NCI-H1436 (cell line): Measurements from ENCODE around the gene CBX2.

ENCODE experiments used
- DNase-seq: peaks from one replicate; lab custom pipeline; 2025; lab: John Stamatoyannopoulos, UW

Gene CBX2

DNA sequence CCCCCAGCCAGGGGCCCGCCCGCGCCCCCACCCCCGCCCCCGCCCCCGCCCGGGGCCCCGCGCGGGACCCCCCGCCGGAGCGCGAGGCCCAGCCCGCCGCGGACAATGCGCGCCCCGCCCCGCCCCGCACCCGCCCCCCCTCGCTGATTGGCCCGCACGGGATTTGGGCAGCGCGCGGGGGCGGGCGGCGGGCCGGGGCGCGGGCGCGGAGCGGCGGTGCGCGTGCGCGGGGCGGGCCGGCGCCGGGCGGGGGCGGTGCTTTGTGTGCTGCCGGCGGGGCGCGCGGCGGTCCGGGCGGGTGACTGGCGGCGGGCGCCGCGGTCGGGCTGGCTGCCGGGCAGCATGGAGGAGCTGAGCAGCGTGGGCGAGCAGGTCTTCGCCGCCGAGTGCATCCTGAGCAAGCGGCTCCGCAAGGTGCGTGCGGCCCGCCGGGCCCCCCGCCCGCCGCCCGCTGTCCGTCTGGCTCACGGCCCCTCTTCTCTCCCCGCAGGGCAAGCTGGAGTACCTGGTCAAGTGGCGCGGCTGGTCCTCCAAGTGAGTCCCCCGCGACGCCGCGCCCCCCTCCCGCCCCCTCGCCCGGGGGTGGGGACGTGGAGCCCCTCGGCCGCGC lies at the start of gene CBX2:
Gene CBX2 (plus strand): TSS at position 255 of the 610 bp plus-strand sequence. CDS start 88 bp downstream, at position 343.
- peak; percentile 84 for DNase-seq

DNA sequence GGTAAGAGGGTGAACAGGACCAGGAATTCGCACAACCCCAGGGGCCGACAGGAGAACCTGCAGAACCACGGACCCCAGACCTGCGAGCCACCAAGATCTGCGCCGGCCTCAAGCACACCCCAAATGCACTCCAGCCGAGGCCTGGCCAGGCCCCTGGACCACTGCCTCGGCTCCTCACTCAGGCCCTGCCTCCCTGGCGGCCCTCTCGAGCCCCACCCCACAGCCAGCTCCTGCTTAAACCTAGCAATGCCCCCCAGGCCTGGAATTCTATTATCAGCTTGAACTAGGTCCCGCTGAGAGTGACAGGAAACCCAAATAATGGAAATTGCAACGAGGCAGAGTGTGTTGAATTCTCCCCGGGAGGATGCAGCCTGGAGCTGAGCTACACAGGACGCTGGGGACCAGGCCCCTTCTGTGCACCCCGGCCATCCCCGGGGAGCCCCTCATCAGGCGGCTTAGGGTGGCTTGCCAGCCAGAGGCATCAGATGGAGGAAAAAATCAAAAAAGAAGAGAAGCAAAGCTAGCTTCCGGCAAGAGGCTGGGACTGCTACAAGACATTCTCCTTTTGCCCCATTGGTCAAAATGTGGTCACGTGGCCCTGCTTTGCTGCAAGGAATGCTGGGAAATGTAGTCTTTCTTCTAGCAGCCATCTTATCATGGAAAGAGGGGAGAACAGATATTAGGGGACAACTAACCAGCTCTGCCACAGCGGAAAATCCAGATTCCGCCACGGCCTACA lies 49.6 kb upstream of the CBX2 start:
- peak; percentile 88 for DNase-seq

DNA sequence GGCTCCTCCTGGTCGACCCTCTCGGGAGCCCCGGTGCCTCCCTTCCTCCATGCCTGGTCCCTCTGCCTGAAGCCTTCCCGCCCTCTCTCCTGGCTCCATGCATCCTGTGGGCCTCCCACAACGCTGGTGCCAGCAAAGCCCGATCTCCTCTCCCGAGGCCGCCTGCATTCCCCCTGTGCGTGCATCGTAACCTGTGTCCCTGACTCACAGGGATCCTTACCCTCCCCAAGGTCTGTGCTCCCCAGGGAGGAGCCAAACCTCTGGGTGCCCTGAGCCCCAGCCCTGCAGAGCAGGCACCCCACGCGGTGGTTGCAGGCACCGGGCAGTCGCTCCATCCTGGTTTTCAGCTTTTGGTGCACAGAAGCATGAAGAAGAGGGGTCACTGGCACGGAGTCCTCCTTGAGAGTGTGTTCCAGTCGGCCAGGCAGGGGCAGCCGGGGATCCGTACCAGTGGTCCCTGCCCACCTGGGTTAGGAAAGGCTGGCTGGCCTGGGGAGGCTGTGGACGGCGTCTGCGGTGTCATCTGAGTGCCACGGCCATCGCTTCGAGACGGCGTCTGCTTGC lies 49.0 kb upstream of the CBX2 start:
- DNase-seq = no peak

DNA sequence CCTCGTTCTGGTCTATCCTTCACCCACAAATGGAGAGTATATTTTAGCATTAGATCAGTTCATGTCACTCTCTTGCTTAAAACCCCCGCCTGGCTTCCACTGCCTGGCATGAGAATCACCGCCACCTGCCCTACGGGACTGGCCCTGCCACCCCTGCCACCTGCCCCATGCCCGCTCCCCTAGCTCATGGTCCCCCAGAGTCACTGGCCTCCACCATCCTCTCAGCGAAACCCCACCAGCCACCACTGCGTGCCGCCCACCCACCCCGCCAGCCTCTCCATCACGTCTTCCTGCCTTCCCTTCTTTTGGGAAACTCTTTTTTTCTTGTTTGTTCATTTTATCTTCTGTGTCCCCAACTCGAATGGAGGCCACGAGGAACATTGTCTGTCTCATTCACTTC lies 48.2 kb upstream of the CBX2 start:
- DNase-seq = no peak

DNA sequence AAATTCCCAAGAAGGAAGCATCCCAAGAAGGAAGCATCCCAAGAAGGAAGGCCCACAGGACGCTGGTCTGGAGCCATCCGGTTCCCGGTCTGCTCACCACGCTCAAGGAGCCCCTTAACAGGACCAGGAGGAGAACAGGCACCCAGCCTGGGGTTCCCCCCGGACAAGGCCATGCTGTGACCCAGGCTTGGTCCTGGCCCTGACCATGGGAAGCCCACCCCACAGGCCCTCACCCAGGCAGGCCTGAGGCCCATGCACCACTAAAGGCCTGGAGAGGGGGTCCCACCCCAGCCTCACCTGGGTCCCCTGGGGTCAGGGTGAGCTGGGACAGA lies 47.5 kb upstream of the CBX2 start:
- DNase-seq = no peak

DNA sequence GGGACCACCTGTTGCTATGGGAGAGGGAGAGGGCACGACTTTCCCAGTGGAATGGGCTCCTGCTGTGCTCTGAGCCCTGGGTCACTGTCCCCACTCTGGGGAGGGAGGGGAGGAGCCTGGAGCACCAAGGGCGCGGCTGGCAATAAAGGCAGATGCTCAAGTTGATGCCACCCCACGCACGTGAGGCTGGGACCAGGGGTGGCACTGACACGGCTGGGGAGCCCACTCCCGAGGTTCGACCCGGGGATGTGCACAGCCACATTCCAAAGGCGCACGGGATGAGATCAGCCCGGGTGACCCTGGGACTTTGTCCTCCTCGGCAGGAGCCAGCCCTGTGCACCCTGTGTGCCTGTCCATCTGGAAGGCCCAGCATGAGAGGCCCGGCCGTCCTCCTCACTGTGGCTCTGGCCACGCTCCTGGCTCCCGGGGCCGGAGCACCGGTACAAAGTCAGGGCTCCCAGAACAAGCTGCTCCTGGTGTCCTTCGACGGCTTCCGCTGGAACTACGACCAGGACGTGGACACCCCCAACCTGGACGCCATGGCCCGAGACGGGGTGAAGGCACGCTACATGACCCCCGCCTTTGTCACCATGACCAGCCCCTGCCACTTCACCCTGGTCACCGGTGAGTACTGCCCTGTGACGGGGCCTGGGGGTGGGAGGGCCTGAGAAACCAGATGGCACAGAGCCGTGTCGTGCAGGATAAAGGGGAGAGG lies 47.0 kb upstream of the CBX2 start, which contains the start of gene ENPP7:
Gene ENPP7 (plus strand): TSS at position 175 of the 715 bp plus-strand sequence. CDS start 197 bp downstream, at position 372.
- no peak for DNase-seq

DNA sequence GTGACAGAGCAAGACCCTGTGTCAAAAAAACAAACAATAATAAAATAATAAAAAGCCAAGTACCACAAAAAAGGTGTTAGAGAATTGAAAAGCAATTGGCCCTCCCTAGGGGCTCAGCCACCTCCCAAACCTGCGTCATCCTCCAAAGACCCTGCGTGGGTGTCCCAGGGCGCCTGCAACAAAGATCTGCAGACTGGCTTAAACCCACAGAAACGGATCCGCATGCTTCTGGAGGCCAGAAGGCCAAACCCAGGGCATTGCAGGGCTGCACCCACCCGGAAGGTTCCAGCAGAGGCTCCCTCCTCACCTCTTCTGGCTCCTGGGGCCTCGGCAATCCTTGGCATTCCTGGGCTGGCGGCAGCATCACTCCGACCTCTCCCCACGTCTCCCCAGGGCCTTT lies 45.7 kb upstream of the CBX2 start:
- DNase-seq = no peak

DNA sequence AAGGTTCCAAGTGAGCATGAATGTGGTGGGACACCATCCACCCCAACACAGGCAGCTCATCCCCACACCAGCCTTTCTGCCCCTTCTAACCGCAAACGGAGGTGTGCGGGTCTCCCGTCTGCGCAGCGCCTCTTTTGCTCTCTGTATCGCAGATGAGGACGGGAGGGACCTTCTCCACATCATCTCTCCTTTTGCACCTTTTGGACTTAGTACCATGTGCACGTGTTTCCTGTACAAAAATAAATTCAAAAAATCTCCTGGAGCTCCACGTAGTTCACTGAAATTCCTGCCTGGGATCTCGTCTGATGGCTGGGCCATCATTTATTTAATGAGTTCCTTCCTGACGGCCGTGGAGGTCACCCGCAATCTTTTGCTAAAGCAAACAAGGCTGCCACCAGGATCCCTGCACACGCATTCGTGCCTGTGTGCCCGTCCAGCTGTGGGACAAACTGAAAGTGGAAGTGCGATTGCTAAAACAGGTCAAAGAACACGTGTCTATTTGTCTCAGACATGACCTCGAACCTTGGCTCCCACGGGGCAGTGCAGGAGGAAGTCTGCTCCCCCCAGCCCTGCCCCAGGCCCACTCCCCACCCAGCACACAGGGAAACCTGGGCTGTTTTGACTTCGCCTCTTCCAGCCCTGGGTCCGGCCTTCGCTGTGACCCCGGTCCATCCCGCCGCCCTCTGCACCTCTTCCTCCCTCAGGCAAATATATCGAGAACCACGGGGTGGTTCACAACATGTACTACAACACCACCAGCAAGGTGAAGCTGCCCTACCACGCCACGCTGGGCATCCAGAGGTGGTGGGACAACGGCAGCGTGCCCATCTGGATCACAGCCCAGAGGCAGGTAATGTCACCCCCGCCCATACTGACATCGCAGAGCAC lies 44.9 kb upstream of the CBX2 start:
- no peak for DNase-seq

DNA sequence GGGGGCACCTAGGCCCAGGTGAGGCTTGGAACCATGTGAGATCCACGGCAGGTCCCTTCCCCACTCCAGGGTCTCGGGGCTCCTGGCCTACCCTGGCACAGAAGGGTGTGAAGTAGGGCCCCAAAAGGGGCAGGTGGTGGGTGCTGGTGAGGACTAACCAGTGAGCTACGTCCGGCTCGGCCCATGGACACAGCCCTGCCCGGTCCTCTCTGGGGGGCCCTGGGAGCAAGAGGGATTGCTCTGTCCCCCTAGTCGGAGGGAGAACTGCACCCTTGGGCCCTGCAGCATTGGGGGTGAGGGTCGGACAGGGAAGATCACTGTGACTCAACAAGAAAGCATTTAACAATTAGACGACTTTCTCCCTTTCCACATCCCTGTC lies 44.3 kb upstream of the CBX2 start:
- no peak for DNase-seq

DNA sequence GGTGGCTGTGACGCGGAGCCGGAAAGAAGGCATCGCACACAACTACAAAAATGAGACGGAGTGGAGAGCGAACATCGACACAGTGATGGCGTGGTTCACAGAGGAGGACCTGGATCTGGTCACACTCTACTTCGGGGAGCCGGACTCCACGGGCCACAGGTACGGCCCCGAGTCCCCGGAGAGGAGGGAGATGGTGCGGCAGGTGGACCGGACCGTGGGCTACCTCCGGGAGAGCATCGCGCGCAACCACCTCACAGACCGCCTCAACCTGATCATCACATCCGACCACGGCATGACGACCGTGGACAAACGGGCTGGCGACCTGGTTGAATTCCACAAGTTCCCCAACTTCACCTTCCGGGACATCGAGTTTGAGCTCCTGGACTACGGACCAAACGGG lies 42.9 kb upstream of the CBX2 start:
- DNase-seq = no peak

DNA sequence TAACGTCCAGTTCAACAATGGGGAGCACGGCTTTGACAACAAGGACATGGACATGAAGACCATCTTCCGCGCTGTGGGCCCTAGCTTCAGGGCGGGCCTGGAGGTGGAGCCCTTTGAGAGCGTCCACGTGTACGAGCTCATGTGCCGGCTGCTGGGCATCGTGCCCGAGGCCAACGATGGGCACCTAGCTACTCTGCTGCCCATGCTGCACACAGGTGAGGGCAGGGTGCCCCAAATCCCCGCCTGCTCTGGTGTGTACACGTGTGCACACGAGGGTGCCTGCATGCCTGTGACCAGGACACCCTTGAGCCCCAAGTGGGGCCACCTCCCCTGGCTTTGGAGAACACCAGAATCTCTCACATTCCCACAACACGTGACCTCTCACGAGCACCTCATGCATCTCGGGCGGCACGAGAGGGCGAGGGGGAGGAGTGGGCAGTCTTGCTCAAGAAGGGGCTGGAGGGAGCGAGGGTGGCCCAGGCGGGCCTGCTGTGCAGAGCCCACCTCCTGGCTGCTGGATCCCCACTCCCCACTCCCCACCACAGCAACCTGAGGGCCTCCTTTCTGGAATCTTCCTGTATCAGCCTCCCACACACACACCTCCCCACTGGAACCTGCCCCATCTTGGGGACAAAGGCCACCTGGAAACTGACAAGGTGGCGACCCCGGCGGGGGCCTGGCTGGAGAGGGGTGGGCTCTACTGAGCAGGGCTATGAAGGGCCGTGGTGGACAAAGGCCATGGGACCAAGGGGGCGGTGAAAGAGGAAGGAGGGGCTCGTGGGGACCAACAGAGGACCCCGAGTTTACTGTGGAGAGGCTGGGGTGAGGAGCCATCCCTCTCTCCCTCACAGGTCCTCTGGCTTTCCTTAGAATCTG lies 40.7 kb upstream of the CBX2 start:
- no peak for DNase-seq

DNA sequence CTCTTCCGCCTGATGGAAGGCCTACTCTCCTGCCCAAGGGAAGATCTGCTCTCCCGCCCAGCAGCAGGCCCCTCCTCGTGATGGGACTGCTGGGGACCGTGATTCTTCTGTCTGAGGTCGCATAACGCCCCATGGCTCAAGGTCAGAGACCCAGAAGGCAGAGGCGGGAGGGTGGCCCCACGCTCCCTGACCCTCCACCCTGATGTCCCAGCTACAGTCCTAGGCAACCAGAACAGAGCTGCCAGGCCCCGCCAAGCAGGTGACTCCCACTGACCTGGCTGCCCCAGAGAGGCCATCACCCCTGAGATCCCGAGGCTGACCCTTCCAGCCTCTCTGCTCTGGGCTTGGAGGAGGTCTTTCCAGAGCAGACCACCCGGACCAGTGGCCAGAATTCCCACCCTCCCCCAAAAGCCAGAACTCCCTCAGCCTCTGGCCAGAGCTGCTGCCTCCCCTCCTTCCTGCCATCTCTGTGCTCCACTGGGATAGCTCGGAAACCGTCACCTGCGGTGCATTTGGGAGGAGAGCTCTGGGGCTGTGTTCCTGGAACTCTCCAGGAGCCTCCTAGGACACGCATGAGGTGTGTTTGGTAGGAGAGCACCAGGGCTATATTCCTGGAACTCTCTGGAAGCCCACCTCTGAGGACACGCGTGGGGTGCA lies 39.9 kb upstream of the CBX2 start:
- DNase-seq = no peak

DNA sequence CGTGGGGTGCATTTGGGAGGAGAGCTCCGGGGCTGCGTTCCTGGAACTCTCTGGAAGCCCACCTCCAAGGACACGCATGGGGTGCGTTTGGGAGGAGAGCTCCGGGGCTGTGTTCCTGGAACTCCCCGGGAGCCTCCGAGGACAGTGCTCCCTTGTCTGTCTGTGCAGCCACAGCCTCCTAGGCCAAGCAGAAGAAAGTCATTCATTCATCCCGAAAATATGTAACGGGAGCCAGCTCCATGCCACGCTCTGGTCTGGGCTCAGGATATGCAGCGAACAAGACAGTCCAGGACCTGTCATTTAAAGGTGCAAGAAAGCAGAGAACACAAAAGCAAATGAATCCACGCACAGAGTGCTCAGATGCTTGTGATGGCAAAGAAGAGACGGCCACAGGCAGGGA lies 39.3 kb upstream of the CBX2 start:
- no peak for DNase-seq

DNA sequence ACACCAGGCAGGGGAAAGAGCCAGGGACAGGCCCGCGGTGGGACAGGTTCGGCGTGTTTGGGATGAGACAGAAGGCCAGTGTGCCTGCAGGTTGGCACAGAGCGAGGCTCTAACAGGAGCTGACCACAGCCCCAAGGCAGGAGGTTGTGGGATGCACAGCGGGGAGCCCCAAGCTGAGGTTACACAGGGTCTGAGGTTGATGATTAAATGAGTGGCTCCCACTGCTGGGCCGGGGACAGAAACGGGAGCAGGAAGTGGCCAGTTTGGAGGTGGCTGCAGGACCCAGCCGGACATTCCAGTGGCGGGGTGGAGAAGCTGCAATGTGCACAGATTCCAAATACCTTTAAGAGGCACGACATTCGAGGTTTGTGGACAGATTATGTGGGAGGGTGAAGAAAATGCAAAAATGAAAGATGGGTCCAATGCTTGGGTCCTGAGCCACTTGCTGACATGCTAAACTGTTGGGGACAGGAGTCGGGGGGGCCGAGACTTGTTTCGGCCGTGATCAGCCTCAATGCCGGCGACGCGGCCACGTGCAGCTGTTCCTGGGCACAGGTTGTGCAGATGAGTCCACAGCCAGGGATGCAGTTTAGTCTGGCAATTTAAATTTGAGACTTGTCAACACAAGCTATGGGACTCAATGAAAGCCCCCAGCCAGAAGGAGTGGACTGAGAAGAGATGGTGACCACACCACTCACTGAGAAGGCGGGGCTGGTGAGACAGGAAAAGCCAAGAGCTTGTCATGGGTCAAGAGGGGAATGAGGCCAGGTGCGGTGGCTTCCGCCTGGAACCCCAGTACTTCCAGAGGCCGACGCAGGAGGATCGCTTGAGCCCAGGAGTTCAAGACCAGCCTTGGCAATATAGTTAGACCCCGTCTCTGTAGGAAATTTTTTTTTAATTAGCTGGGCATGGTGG lies 38.5 kb upstream of the CBX2 start:
- no peak for DNase-seq

DNA sequence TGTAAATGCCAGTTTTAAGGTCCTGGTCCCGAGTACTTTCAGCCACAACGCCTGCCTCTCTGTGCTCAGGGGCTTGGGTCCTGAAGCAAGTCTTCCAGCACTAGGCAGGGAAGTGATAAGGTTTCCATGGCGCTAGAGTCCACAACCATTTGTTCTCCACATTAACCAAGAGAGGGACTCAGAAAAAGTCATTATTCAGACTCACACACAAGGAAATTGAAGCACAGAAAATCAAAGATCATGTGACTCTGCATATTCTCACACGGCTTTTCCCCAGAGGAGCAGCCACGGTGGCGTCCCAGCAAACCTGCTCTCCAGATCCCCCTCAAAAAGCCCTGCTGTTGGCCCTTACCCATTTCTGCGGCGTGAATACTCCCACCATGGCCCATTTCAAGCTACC lies 37.5 kb upstream of the CBX2 start:
- DNase-seq = peak; percentile 49

DNA sequence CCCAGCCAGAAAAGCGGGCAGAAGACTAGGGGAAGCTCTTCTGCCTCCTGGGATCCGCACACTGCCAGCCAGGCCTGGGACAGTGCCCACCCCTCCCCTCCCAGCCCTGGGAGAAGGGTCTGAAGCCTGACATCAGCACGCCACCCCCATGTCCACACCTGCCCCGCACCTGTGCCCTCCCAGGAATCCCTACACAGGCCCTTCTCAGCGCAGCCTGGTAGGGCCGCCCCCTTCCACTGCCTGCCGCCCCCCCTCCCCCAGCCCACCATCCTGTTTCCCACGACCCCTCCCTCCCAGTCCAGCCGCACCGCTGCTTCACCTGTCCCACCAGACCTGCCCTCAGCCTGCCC lies 36.6 kb upstream of the CBX2 start:
- DNase-seq = no peak

DNA sequence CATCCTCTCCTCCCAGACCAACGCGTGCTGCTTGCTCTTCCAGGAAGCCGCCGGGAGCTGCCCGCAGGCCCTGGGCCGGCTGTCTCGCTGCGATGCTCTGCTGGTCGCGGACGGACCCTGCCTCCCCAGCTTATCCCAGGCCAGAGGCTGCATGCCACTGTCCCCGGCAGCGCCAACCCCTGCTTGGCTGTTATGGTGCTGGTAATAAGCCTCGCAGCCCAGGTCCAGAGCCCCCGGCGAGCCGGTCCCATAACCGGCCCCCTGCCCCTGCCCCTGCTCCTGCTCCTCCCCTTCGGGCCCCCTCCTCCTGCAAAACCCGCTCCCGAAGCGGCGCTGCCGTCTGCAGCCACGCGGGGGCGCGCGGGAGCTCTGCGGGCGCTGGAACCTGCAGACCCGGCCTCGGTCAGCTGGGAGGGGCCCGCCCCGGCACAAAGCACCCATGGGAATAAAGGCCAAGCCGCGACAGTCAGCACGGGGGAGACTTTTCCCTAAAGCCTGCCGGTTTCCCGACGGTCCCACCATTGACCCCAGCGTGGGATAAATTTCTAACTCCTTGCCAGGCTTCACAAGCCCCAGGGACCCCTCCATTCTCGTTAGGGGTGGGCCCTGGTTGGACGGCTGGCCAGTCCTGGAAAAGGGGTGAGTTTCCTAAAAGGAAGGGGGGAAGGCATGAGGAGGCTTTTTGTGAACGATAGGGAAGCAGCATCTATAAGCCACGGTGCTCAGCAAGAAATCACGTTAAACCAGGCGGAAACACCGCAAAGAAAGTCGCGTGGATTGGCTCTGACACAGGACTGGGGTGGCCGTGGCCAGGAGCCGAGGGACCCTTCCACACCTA lies 36.0 kb upstream of the CBX2 start:
- DNase-seq = peak; percentile 81

DNA sequence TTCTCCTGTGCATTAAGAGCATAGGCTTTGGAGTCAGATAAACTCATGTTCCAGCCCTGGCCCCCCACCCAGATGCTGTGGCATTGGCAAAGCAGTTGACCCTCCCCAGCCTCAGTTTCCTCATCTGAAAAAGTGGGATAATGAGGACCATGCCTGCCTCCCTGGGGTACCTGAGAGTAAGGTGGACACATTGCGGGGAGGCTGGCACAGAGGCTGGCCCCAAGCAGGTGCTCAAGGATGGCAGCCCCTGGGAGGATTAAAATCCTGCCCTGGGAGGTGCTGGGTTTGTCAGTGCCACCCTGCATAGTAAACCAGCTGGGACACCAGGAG lies 35.4 kb upstream of the CBX2 start:
- no peak for DNase-seq
